Measurements from ENCODE around the gene CRADD. TPM values are rescaled to one million over a fixed set of nuclear protein-coding genes. Genes with fewer than 3 reads are reported as not detected.
A peak's percentile ranks its signal among the peaks of the same experiment; 100 is the strongest.

CRADD gene
- total and polyA plus RNA-seq, 8 donors = 8.4 to 21.4 (median 10.3) TPM

DNA sequence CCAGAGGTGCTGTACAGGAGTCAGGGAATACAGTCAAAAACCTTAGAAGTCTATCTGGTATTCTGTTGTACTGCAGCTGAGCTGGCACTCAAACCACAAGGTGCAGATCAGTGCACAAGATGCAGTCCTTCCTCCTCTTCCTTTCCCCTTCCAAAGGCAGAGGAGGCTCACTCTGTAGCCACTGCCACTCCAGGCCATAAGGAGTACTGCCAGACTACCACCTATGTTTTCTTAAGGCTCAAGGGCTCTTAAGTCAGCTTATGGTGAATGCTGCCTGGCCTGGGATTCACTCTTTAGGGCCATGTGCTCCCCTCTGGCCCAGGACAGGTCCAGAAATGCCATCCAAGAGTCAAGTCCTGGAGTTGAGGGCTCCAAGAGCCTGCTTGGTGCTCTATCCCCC lies 200.3 kb downstream of the CRADD start:
- DNase-seq = no peak
- H3K4me3 ChIP-seq = no peak overlapping the region
- intact Hi-C loops (cut with DNase I) = no loop called here
- H3K36me3 ChIP-seq = no peaks in the 10 kb centered on the region
- H3K9me3 ChIP-seq = peaks cover 4 to 42% of the 10 kb centered on the region in 2 donors
- TF ChIP-seq, protein P1, sequence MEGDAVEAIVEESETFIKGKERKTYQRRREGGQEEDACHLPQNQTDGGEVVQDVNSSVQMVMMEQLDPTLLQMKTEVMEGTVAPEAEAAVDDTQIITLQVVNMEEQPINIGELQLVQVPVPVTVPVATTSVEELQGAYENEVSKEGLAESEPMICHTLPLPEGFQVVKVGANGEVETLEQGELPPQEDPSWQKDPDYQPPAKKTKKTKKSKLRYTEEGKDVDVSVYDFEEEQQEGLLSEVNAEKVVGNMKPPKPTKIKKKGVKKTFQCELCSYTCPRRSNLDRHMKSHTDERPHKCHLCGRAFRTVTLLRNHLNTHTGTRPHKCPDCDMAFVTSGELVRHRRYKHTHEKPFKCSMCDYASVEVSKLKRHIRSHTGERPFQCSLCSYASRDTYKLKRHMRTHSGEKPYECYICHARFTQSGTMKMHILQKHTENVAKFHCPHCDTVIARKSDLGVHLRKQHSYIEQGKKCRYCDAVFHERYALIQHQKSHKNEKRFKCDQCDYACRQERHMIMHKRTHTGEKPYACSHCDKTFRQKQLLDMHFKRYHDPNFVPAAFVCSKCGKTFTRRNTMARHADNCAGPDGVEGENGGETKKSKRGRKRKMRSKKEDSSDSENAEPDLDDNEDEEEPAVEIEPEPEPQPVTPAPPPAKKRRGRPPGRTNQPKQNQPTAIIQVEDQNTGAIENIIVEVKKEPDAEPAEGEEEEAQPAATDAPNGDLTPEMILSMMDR (IDR thresholded peaks at IDR 0.05) = no peak
- no peaks in the 10 kb centered on the region for H3K27me3 ChIP-seq
- no peaks in the 10 kb centered on the region for H3K4me1 ChIP-seq
- ATAC-seq = peak; percentile 93
- no peak overlapping the region for H3K27ac ChIP-seq

DNA sequence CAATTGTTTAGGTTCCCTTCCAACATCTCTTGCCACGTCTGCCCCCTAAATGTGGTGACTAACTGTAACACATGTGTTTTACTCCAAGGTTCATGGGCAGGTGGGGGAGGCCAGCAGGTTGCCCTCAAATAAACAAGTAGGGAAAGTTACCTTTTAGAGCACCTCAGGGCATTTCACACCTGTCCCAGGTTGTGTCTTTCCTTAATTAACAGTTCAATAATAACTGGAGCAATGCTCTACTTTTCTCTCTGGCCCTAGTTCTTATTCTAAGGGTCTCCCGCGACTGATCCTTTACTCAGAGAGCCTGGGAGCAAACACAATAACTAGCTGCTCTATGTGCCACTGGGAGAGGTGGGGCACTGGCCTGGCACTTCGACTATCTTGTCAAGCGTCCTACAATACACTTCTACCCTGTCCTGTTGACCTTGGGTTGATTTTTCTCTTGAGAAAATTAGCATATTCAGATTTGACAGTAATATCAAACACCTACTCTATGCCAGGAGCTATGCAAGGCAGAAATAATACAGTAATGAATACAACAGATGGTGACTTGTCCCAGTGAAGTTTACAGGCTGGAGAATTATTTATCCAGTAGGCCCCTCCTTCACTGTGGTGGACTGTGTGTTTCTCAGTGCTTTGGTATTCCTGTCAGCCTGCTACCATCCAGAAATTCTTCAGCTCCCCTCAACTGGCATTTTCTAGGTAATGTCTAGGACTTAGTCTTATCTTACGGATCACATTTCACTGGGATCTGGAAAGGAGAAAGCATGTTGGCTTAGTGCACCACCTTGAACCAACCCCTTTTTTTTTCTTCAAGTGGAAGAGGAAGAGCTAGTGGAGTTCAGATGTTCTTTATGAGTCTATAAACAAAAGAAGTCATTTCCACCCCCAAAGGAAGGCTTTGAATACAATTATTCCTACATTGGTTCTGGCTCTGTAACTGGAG lies 202.6 kb downstream of the CRADD start:
- DNase-seq = no peak
- no peak for ATAC-seq
- intact Hi-C loops (cut with DNase I) = no loop called here
- Histone ChIP-seq H3K27ac (no peak overlapping the region), H3K36me3 (no peaks in the 10 kb centered on the region), H3K27me3 (no peaks in the 10 kb centered on the region), H3K9me3 (peaks cover 0 to 21% of the 10 kb centered on the region in 2 donors), H3K4me3 (no peak overlapping the region), H3K4me1 (no peaks in the 10 kb centered on the region)
- TF ChIP-seq, protein P1 (IDR thresholded peaks at IDR 0.05) = no peak

DNA sequence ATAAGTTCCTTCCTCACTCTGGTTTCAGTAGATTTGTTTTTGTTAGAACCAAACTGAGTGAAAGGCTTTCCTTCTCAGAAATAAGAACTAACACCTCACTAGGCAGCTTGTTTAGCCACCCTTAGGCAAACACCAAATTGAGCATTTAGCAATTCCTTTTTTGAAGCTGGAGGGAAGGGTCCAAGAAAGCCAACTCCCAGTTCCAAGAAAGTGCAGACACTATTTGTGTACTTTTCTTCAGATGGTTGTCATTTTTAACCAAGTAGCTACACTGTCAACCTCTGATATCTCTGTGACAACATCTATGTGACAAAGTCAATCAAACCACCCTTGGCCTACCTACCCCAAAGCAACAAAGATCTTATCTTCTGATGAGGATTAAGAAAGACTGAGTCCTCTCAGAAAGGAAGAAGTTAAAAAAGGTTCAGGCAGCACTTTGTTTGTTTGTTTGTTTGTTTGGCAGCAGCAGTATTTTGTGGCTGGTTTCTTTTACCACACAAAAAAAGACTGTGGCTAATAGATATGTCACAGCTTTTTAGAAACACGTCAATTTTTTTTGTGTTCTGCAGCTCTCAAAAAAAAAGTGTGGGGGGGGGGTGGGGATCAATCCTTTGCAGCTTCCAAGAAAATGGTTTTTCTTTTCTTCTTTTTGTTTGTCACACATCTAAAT lies 203.8 kb downstream of the CRADD start:
- no peaks in the 10 kb centered on the region for H3K27me3 ChIP-seq
- no peak for DNase-seq
- TF ChIP-seq, protein P1 (IDR thresholded peaks at IDR 0.05) = no peak
- no peaks in the 10 kb centered on the region for H3K4me1 ChIP-seq
- H3K9me3 ChIP-seq = peaks cover 0 to 10% of the 10 kb centered on the region in 2 donors
- no peak overlapping the region for H3K27ac ChIP-seq
- intact Hi-C loops (cut with DNase I) = no loop called here
- no peak overlapping the region for H3K4me3 ChIP-seq
- ATAC-seq = no peak
- no peaks in the 10 kb centered on the region for H3K36me3 ChIP-seq

DNA sequence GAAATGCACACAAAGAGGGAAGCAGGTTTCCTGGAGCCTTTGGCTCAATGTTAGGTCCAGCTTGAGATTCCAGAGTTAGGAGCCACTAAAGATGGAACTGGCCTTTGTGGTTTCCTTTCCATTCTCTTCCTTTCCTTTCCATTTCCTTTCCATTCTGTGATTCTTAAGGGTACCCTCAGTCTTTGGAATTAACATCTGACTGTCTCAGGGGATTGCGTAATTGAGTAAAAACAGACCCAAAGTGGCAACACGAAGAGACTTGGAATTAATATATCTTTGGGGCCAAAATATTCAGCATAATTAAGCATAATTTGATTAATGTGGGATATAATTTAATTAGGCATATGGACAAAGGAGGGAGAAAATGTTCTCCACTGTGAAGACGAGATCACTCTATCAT lies 205.6 kb downstream of the CRADD start:
- H3K4me3 ChIP-seq = no peak overlapping the region
- H3K27me3 ChIP-seq = no peaks in the 10 kb centered on the region
- no peaks in the 10 kb centered on the region for H3K4me1 ChIP-seq
- no peak for ATAC-seq
- no peaks in the 10 kb centered on the region for H3K9me3 ChIP-seq
- H3K36me3 ChIP-seq = no peaks in the 10 kb centered on the region
- TF ChIP-seq, protein P1 (IDR thresholded peaks at IDR 0.05) = no peak
- no peak overlapping the region for H3K27ac ChIP-seq
- DNase-seq = no peak
- intact Hi-C loops (cut with DNase I) = no loop called here

Data from left lung (tissue), 10 donors.